GM12891 (cell line): ENCODE results near the gene ZNFX1.

ENCODE experiments used
- POLR2A ChIP-seq: IDR thresholded peaks from 2 replicates; pipeline ENCODE4 v1.6.1; 2011; ENCODE audit warnings: low read depth, low read length, control low read depth
- POLR2AphosphoS5 ChIP-seq: IDR thresholded peaks from 2 replicates; pipeline ENCODE4 v1.6.1; 2011; ENCODE audit warnings: low read depth, low read length, control low read depth
- POU2F2 ChIP-seq: IDR thresholded peaks from 2 replicates; pipeline ENCODE4 v1.6.1; 2011; ENCODE audit warnings: low read depth, mild to moderate bottlenecking, control low read depth, low read length, moderate library complexity
- TAF1 ChIP-seq: IDR thresholded peaks from 2 replicates; pipeline ENCODE4 v1.6.1; 2011; ENCODE audit warnings: low read depth, low read length, control low read depth

GRCh38 chr20:49272654-49273053 lies 5.2 kb downstream of the ZNFX1 start:
- TF ChIP-seq POLR2A (no peak), TAF1 (no peak), POLR2AphosphoS5 (no peak), POU2F2 (no peak)
